PFSK-1 (cell line): ENCODE measurements around the gene GABRR3.

Source experiments
- POLR2AphosphoS5 ChIP-seq: IDR thresholded peaks from 2 replicates; pipeline ENCODE4 v1.6.1; 2012; ENCODE audit warnings: low read depth, mild to moderate bottlenecking, control low read depth, low read length, moderate library complexity
- REST ChIP-seq, 2 experiments: IDR thresholded peaks; 2 replicates each; pipeline versions ENCODE4 v1.6.1 to v1.8.0; 2011 to 2012; ENCODE audit warnings: low read depth in 2 of 2, low read length in 2 of 2, control low read depth in 1 of 2, inconsistent platforms in 1 of 2, mild to moderate bottlenecking in 1 of 2, moderate library complexity in 1 of 2; ENCODE audit not compliant: insufficient read depth in 1 of 2
- SIN3A ChIP-seq: IDR thresholded peaks from 2 replicates; pipeline ENCODE4 v1.6.1; 2012; ENCODE audit warnings: mild to moderate bottlenecking, low read length, moderate library complexity, borderline replicate concordance; ENCODE audit not compliant: insufficient read depth
- TAF1 ChIP-seq: IDR thresholded peaks from 2 replicates; pipeline ENCODE4 v1.6.1; 2012; ENCODE audit warnings: low read length, control low read depth, borderline replicate concordance; ENCODE audit not compliant: insufficient read depth

GRCh38 chr3:97990624-97991292 is 44.4 kb downstream of the GABRR3 start:
- TF ChIP-seq POLR2AphosphoS5 (no peak), REST (IDR thresholded peaks at IDR 0.05; ENCODE audit: insufficient read depth in 1 of 2, low read depth in 2 of 2, low read length in 2 of 2) (no peak), TAF1 (no peak), SIN3A (no peak)
